Astrocyte of the cerebellum (primary cell): ENCODE data around the gene FARS2.
"Not testable (repeated sequence)": the region's sequence is repeated elsewhere in the genome, so short reads cannot be mapped to it uniquely, and the experiment has no call there.

Source experiments
- DNase-seq: peaks from one replicate; pipeline ENCODE4 v3.0.0-alpha.2; 2011; ENCODE audit warnings: low read depth
- H3K4me3 ChIP-seq: 2 replicates; pipeline ENCODE4 v1.5.1; 2011; ENCODE audit warnings: mild to moderate bottlenecking, low read depth, low read length, moderate library complexity
- CTCF ChIP-seq: IDR thresholded peaks from 2 replicates; pipeline ENCODE4 v1.5.1; 2012; ENCODE audit warnings: low read length, low read depth, moderate library complexity, mild to moderate bottlenecking; ENCODE audit errors: missing control alignments
- in situ Hi-C: cut with HindIII; loops from 2 replicates; pipeline ENCODE4 v1.10.0; 2017; ENCODE audit warnings: low sequenced_read_pairs

Gene FARS2

GRCh38 chr6:5679270-5679669 is 418.0 kb downstream of the FARS2 start:
- in situ Hi-C loops = no loop called here
- no peak overlapping the region for H3K4me3 ChIP-seq
- TF ChIP-seq CTCF = no peak
- no peak for DNase-seq

- no peak for DNase-seq
- in situ Hi-C loops = no loop called here
- TF ChIP-seq CTCF = no peak
- H3K4me3 ChIP-seq = no peak overlapping the region
Observed at GRCh38 chr6:5679691-5680090, 418.4 kb downstream of the FARS2 start.

GRCh38 chr6:5680095-5680494 is 418.8 kb downstream of the FARS2 start:
- TF ChIP-seq CTCF = no peak
- DNase-seq = no peak
- in situ Hi-C loops = no loop called here
- H3K4me3 ChIP-seq = no peak overlapping the region

GRCh38 chr6:5681480-5681879 is 420.2 kb downstream of the FARS2 start:
- no peak for DNase-seq
- in situ Hi-C loops = no loop called here
- no peak for TF ChIP-seq CTCF
- no peak overlapping the region for H3K4me3 ChIP-seq

- no peak for DNase-seq
- no peak overlapping the region for H3K4me3 ChIP-seq
- in situ Hi-C loops = no loop called here
- no peak for TF ChIP-seq CTCF
Observed at GRCh38 chr6:5682530-5682929, 421.2 kb downstream of the FARS2 start.

GRCh38 chr6:5683747-5684146 is 422.4 kb downstream of the FARS2 start:
- H3K4me3 ChIP-seq, in situ Hi-C loops, DNase-seq: not testable (repeated sequence)

- in situ Hi-C loops = no loop called here
- no peak for DNase-seq
- H3K4me3 ChIP-seq = no peak overlapping the region
- no peak for TF ChIP-seq CTCF
Observed at GRCh38 chr6:5684320-5685053, 423.2 kb downstream of the FARS2 start.
